Lower leg skin (tissue), 4 donors: Measurements from ENCODE around the gene ALDH7A1. TPM values are rescaled to one million over a fixed set of nuclear protein-coding genes. Genes with fewer than 3 reads are reported as not detected.

Source experiments
- DNase-seq, 2 donors: peaks; one replicate each; pipeline ENCODE4 v3.0.0-alpha.2; 2019; ENCODE audit warnings: low spot score in 2 of 2
- H3K4me3 ChIP-seq: fragments of 200-600 bp; sonication (generic); 2 replicates; pipeline ENCODE4 v1.5.1; 2017; ENCODE audit warnings: mild to moderate bottlenecking, low read depth; ENCODE audit not compliant: poor library complexity, severe bottlenecking
- POLR2A ChIP-seq, 2 donors: fragments of 450-650 bp; IDR thresholded peaks; one replicate each; pipeline ENCODE4 v1.6.1; 2016 to 2017; ENCODE audit warnings: antibody characterized with exemption in 2 of 2, mild to moderate bottlenecking in 1 of 2, moderate library complexity in 1 of 2
- WGBS, 2 donors: methylation state at CpG; one replicate each; pipeline ENCODE4 v1.1.5; 2018; 5-methylcytosine and 5-hydroxymethylcytosine counted together
- intact Hi-C: fragments of 100-400 bp; cut with DNase I; formaldehyde crosslinking; loops from one replicate; pipeline ENCODE4 v1.15.0; 2023; ENCODE audit warnings: low total_unique reads
- total RNA-seq, 4 donors: library from RNA; depleted of rRNA; stranded (reverse); fragments of >200 nt; gene quantifications; one replicate each; pipeline ENCODE4 v1.1.0, GENCODE V29; 2016
- TF ChIP-seq, protein P1 (sequence below), 3 donors: fragments of 450-650 bp; IDR thresholded peaks; one replicate each; pipeline ENCODE4 v1.5.1; 2016; ENCODE audit warnings: antibody characterized with exemption in 3 of 3, mild to moderate bottlenecking in 3 of 3, moderate library complexity in 2 of 3

Gene ALDH7A1
- total RNA-seq, 4 donors from 2014 or later: 26.1 to 36.2 (median 31.4) TPM

DNA sequence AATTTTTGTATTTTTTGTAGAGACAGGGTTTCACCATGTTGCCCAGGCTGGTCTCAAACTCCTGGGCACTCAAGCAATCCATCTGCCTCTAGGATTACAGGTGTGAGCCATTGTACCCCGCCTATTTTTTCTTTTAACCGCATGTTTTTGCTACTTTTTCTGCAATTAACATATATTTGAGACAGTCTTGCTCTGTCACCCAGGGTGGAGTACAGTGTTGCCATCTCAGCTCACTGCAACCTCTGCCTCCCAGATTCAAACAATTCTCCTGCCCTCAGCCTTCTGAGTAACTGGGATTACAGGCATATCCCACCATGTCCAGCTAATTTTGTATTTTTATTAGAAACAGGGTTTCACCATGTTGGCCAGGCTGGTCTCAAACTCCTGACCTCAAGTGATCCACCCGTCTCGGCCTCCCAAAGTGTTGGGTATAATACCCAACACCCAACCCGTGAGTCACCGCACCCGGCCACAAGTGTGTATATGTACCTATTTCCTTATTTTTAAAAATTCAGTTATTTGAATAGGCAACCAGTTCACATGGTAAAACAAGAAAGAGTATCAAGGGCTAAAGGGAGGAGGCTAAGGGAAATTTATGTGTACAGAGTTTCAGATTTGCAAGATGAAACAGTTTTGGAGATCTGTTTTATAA lies 19.0 kb upstream of the ALDH7A1 start:
- H3K4me3 ChIP-seq: no peak overlapping the region
- no peak for TF ChIP-seq POLR2A (IDR thresholded peaks at IDR 0.05)
- TF ChIP-seq, protein P1, sequence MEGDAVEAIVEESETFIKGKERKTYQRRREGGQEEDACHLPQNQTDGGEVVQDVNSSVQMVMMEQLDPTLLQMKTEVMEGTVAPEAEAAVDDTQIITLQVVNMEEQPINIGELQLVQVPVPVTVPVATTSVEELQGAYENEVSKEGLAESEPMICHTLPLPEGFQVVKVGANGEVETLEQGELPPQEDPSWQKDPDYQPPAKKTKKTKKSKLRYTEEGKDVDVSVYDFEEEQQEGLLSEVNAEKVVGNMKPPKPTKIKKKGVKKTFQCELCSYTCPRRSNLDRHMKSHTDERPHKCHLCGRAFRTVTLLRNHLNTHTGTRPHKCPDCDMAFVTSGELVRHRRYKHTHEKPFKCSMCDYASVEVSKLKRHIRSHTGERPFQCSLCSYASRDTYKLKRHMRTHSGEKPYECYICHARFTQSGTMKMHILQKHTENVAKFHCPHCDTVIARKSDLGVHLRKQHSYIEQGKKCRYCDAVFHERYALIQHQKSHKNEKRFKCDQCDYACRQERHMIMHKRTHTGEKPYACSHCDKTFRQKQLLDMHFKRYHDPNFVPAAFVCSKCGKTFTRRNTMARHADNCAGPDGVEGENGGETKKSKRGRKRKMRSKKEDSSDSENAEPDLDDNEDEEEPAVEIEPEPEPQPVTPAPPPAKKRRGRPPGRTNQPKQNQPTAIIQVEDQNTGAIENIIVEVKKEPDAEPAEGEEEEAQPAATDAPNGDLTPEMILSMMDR (IDR thresholded peaks at IDR 0.05): no peak
- peak in 1 of 2 donors; percentile 34 for DNase-seq
- WGBS, 2 donors: 85 to 92% methylated on average over 7 of the region's 7 CpGs
- intact Hi-C loops: no loop called here

DNA sequence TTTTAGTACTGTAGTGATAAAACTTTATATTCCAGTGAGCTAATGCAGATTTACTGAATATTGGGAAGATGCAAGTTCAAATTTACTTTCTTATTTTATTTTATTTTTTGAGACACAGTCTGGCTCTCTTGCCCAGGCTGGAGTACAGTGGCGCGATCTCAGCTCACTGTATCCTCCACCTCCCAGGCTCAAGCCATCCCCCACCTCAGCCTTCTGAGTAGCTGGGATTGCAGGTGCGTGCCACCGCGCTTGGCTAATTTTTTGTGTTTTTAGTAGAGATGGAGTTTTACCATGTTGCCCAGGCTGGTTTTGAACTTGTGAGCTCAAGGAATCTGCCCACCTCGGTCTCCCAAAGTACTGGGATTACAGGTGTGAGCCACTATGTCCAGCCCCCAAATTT lies 15.6 kb upstream of the ALDH7A1 start:
- H3K4me3 ChIP-seq: no peak overlapping the region
- TF ChIP-seq, protein P1 (IDR thresholded peaks at IDR 0.05): no peak
- TF ChIP-seq POLR2A (IDR thresholded peaks at IDR 0.05): no peak
- peak in 1 of 2 donors; percentile 71 for DNase-seq
- intact Hi-C loops: no loop called here
- 97% methylated on average over 6 of the region's 6 CpGs for WGBS, 2 donors

DNA sequence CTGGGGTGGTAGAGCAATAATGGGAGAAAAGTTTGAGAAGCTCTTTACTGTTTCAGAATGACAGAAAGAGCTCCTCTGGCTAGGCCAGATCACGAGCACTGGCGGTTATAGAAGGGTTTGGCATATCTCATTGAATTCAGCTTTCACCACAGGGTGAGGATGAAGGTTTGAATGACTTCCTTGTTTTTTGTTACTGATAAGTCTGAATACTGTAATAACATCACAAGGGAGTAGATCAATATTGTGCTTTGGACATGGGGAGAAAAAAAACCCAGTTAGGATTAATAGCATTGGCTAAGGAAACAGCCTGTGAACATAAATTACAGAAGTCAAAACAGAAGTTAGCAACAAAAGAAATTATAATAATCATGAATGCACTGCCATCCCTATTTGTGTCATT lies 15.1 kb upstream of the ALDH7A1 start:
- intact Hi-C loops: no loop called here
- TF ChIP-seq POLR2A (IDR thresholded peaks at IDR 0.05): no peak
- TF ChIP-seq, protein P1 (IDR thresholded peaks at IDR 0.05): no peak
- WGBS, 2 donors: 83 to 86% methylated on average over 2 of the region's 2 CpGs

DNA sequence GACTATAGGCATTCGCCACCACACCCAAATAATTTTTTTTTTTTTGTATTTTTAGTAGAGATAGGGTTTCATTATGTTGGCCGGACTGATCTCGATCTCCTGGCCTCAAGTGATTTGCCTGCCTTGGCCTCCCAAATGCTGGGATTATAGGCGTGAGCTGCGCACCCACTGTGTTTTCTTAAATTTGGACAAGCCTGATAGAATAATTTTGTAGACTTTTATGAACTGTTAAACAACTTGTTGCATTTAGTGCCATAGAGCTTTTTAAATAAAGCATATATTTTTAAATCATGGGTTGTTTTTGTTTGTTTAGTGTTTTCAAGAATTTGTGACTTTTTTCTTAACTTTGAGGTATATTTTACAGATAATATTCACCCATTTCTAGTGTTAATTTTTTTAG lies 10.5 kb upstream of the ALDH7A1 start:
- 84 to 88% methylated on average over 5 of the region's 5 CpGs for WGBS, 2 donors
- intact Hi-C loops: loop anchor here (10.0 kb wide), 1 partner anchor 61 kb away; no protein-coding TSS in a partner anchor
- DNase-seq: no peak
- no peak overlapping the region for H3K4me3 ChIP-seq
- TF ChIP-seq POLR2A (IDR thresholded peaks at IDR 0.05): no peak
- TF ChIP-seq, protein P1 (IDR thresholded peaks at IDR 0.05): no peak

More for the DNA sequence above, 15.1 kb upstream of the ALDH7A1 start:
- no peak for DNase-seq
- H3K4me3 ChIP-seq: no peak overlapping the region

DNA sequence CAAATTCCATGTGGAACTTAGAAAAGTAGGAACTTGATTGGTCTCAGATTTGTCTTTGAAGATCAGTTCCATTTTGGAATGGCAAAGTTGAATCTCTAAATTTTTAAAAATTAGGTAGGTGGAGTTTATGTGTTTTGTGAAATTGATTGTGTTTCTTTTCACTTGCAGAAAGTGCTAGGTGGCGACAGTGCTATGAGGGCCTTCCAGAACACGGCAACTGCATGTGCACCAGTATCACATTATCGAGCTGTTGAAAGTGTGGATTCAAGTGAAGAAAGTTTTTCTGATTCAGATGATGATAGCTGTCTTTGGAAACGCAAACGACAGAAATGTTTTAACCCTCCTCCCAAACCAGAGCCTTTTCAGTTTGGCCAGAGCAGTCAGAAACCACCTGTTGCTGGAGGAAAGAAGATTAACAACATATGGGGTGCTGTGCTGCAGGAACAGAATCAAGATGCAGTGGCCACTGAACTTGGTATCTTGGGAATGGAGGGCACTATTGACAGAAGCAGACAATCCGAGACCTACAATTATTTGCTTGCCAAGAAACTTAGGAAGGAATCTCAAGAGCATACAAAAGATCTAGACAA lies 8.5 kb upstream of the ALDH7A1 start:
- WGBS, 2 donors: 74 to 78% methylated on average over 6 of the region's 6 CpGs
- intact Hi-C loops: loop anchor here (10.0 kb wide), 1 partner anchor 59 kb away; no protein-coding TSS in a partner anchor
- no peak for DNase-seq
- no peak for TF ChIP-seq POLR2A (IDR thresholded peaks at IDR 0.05)
- TF ChIP-seq, protein P1 (IDR thresholded peaks at IDR 0.05): no peak
- no peak overlapping the region for H3K4me3 ChIP-seq
